Activated T-cell treated with anti-CD3 and anti-CD28 coated beads for 48 hours (primary cell): Measurements from ENCODE around the gene RNF8.
"Not testable (repeated sequence)": the region's sequence is repeated elsewhere in the genome, so short reads cannot be mapped to it uniquely, and the experiment has no call there.

ENCODE experiments used
- DNase-seq: peaks from one replicate; pipeline ENCODE4 v3.0.0-alpha.2; 2020; ENCODE audit warnings: low read depth

Gene RNF8

GRCh38 chr6:37321516-37322415 is 32.0 kb upstream of the RNF8 start:
- DNase-seq, result no peak

GRCh38 chr6:37323580-37323979 is 30.2 kb upstream of the RNF8 start:
- no peak for DNase-seq

GRCh38 chr6:37324131-37325033 is 29.4 kb upstream of the RNF8 start:
- no peak for DNase-seq

- DNase-seq, result not testable (repeated sequence)
Measured at GRCh38 chr6:37330345-37330744, 23.4 kb upstream of the RNF8 start.

GRCh38 chr6:37331047-37331446 is 22.7 kb upstream of the RNF8 start:
- no peak for DNase-seq

- no peak for DNase-seq
Measured at GRCh38 chr6:37332894-37333293, 20.9 kb upstream of the RNF8 start.

- no peak for DNase-seq
Measured at GRCh38 chr6:37334047-37334446, 19.7 kb upstream of the RNF8 start.

GRCh38 chr6:37338317-37338716 is 15.5 kb upstream of the RNF8 start:
- DNase-seq, result not testable (repeated sequence)

GRCh38 chr6:37338745-37339255 is 15.0 kb upstream of the RNF8 start:
- DNase-seq, result no peak

GRCh38 chr6:37339741-37340638 is 13.8 kb upstream of the RNF8 start:
- DNase-seq, result no peak

- DNase-seq, result no peak
Measured at GRCh38 chr6:37340639-37340943, 13.2 kb upstream of the RNF8 start.

GRCh38 chr6:37343248-37343647 is 10.5 kb upstream of the RNF8 start:
- DNase-seq, result no peak

GRCh38 chr6:37344308-37344707 is 9.5 kb upstream of the RNF8 start:
- no peak for DNase-seq

GRCh38 chr6:37345804-37346203 is 8.0 kb upstream of the RNF8 start:
- DNase-seq, result not testable (repeated sequence)

- DNase-seq, result no peak
Measured at GRCh38 chr6:37347177-37347576, 6.6 kb upstream of the RNF8 start.

GRCh38 chr6:37347670-37348111 is 6.1 kb upstream of the RNF8 start:
- DNase-seq, result no peak

GRCh38 chr6:37351027-37351426 is 2.8 kb upstream of the RNF8 start:
- no peak for DNase-seq

- DNase-seq, result no peak
Measured at GRCh38 chr6:37352384-37352783, 1.4 kb upstream of the RNF8 start.

- peak; percentile 17 for DNase-seq
Measured at GRCh38 chr6:37354526-37355384, 972 bp downstream of the RNF8 start.

GRCh38 chr6:37357288-37357687 is 3.5 kb downstream of the RNF8 start:
- no peak for DNase-seq

- DNase-seq, result no peak
Measured at GRCh38 chr6:37357860-37358259, 4.1 kb downstream of the RNF8 start.
